ENCODE measurements around the gene ZFP91.
"Not testable (repeated sequence)": the region's sequence is repeated elsewhere in the genome, so short reads cannot be mapped to it uniquely, and the experiment has no call there.

DNA sequence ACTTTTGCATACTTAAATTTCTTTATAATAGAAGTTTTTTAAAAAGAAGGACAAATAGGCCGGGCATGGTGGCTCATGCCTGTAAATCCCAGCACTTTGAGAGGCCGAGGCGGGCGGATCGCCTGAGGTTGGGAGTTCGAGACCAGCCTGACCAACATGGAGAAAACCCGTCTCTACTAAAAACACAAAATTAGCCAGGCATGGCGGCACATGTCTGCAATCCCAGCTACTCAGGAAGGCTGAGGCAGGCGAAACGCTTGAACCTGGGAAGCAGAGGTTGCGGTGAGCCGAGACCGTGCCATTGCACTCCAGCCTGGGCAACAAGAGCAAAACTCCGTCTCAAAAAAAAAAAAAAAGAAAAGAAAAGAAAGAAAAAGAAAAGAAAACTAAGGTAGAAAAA is 6.0 kb upstream of the ZFP91 start:
- TF ChIP-seq, protein P1, sequence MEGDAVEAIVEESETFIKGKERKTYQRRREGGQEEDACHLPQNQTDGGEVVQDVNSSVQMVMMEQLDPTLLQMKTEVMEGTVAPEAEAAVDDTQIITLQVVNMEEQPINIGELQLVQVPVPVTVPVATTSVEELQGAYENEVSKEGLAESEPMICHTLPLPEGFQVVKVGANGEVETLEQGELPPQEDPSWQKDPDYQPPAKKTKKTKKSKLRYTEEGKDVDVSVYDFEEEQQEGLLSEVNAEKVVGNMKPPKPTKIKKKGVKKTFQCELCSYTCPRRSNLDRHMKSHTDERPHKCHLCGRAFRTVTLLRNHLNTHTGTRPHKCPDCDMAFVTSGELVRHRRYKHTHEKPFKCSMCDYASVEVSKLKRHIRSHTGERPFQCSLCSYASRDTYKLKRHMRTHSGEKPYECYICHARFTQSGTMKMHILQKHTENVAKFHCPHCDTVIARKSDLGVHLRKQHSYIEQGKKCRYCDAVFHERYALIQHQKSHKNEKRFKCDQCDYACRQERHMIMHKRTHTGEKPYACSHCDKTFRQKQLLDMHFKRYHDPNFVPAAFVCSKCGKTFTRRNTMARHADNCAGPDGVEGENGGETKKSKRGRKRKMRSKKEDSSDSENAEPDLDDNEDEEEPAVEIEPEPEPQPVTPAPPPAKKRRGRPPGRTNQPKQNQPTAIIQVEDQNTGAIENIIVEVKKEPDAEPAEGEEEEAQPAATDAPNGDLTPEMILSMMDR (IDR thresholded peaks at IDR 0.05), result not testable (repeated sequence)
- not testable (repeated sequence) for TF ChIP-seq FOXM1 (IDR thresholded peaks at IDR 0.05; ENCODE audit: low read depth); CHD2 (IDR thresholded peaks at IDR 0.05; ENCODE audit: low read length, partially characterized antibody); POLR2AphosphoS5 (IDR thresholded peaks at IDR 0.05; ENCODE audit: low read depth, low read length); TAF1 (IDR thresholded peaks at IDR 0.05; ENCODE audit: borderline replicate concordance, low read depth, low read length); FOXJ3 (CRISPR knock-in tag; IDR thresholded peaks at IDR 0.05); EP300 (IDR thresholded peaks at IDR 0.05; ENCODE audit: borderline replicate concordance in 1 of 2, low read depth in 1 of 2, low read length in 1 of 2)
- TF ChIP-seq, protein P2, sequence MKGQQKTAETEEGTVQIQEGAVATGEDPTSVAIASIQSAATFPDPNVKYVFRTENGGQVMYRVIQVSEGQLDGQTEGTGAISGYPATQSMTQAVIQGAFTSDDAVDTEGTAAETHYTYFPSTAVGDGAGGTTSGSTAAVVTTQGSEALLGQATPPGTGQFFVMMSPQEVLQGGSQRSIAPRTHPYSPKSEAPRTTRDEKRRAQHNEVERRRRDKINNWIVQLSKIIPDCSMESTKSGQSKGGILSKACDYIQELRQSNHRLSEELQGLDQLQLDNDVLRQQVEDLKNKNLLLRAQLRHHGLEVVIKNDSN (IDR thresholded peaks at IDR 0.05; ENCODE audit: borderline replicate concordance, low read depth), result not testable (repeated sequence)
- TF ChIP-seq, protein P3, sequence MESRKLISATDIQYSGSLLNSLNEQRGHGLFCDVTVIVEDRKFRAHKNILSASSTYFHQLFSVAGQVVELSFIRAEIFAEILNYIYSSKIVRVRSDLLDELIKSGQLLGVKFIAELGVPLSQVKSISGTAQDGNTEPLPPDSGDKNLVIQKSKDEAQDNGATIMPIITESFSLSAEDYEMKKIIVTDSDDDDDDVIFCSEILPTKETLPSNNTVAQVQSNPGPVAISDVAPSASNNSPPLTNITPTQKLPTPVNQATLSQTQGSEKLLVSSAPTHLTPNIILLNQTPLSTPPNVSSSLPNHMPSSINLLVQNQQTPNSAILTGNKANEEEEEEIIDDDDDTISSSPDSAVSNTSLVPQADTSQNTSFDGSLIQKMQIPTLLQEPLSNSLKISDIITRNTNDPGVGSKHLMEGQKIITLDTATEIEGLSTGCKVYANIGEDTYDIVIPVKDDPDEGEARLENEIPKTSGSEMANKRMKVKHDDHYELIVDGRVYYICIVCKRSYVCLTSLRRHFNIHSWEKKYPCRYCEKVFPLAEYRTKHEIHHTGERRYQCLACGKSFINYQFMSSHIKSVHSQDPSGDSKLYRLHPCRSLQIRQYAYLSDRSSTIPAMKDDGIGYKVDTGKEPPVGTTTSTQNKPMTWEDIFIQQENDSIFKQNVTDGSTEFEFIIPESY (IDR thresholded peaks at IDR 0.05; ENCODE audit: borderline replicate concordance, low read depth), result not testable (repeated sequence)
